Stomach (tissue), 4 donors: Measurements from ENCODE around the gene HCFC1.

Experiments
- CTCF ChIP-seq, 7 experiments: fragments of 450-650 bp in 4 of 7; fragments of 200-600 bp in 3 of 7; sonication (generic) in 3 of 7; IDR thresholded peaks; one replicate each; pipeline ENCODE4 v1.5.1; 2016 to 2019; ENCODE audit warnings: antibody characterized with exemption in 7 of 7, control low read depth in 2 of 7, mild to moderate bottlenecking in 1 of 7
- POLR2A ChIP-seq, 4 donors: fragments of 450-650 bp; IDR thresholded peaks; one replicate each; pipeline ENCODE4 v1.6.1; 2016; ENCODE audit warnings: antibody characterized with exemption in 4 of 4, control low read depth in 2 of 4, mild to moderate bottlenecking in 1 of 4, moderate library complexity in 1 of 4
- POLR2AphosphoS5 ChIP-seq, 3 donors: sonication (generic); formaldehyde crosslinking; IDR thresholded peaks; one replicate each; pipeline ENCODE4 v1.6.1; 2016; ENCODE audit warnings: antibody characterized with exemption in 3 of 3

- TF ChIP-seq POLR2AphosphoS5 (IDR thresholded peaks at IDR 0.05) (no peak), CTCF (IDR thresholded peaks at IDR 0.05) (no peak), POLR2A (IDR thresholded peaks at IDR 0.05) (no peak)
Measured at GRCh38 chrX:154014429-154015380, 43.1 kb upstream of the HCFC1 start.
